Measurements from ENCODE around the gene GABRG3.

DNA sequence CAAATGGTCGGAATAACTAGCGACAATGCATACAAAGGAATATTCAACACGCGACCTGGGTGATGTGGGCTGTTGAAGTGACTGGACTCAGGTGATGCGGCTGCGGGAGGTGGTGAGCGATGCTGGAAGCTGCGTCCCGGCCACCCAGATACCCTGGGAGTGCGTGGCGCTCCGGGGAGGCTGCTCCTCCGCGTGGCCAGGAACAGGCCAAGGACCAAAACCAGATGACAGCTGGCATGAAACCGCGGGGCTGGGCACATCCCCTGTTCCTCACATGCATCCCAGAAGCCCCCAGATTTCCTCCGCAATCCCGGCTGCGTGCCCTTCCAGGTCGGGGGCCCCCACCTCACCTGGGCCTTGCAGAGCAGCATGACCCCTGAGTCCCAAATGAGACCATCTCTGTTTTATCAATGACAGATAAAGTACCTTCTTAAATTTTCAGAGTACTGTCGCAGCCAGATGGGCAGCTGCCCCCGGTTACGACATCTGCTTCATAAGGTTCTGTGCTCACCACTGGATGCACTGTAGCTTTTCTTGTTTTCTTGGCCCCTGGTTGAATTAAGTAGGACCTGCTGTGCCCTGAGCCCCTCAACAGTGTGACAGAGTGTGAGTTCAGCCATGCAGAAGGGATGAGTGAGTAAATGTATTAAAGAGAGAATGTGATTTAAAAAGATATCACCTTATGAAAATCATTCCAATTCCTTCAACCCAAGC is 278.2 kb downstream of the GABRG3 start:
- TF ChIP-seq POLR2A (IDR thresholded peaks at IDR 0.05) (no peak), EP300 (IDR thresholded peaks at IDR 0.05) (no peak), POLR2AphosphoS5 (IDR thresholded peaks at IDR 0.05) (no peak)
- TF ChIP-seq, protein P1, sequence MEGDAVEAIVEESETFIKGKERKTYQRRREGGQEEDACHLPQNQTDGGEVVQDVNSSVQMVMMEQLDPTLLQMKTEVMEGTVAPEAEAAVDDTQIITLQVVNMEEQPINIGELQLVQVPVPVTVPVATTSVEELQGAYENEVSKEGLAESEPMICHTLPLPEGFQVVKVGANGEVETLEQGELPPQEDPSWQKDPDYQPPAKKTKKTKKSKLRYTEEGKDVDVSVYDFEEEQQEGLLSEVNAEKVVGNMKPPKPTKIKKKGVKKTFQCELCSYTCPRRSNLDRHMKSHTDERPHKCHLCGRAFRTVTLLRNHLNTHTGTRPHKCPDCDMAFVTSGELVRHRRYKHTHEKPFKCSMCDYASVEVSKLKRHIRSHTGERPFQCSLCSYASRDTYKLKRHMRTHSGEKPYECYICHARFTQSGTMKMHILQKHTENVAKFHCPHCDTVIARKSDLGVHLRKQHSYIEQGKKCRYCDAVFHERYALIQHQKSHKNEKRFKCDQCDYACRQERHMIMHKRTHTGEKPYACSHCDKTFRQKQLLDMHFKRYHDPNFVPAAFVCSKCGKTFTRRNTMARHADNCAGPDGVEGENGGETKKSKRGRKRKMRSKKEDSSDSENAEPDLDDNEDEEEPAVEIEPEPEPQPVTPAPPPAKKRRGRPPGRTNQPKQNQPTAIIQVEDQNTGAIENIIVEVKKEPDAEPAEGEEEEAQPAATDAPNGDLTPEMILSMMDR (IDR thresholded peaks at IDR 0.05): no peak
